CD14-positive monocyte (primary cell): ENCODE data around the gene SERPINF2. TPM values are rescaled to one million over a fixed set of nuclear protein-coding genes. Genes with fewer than 3 reads are reported as not detected.
"Not testable (repeated sequence)": the region's sequence is repeated elsewhere in the genome, so short reads cannot be mapped to it uniquely, and the experiment has no call there.

Experiments
- DNase-seq, 3 donors: peaks; one replicate each; pipeline ENCODE4 v3.0.0-alpha.2; 2011 to 2022
- H2AFZ ChIP-seq: 2 replicates; pipeline ENCODE4 v1.6.0; 2012; ENCODE audit warnings: mild to moderate bottlenecking, low read depth, low read length, inconsistent platforms; ENCODE audit not compliant: insufficient read depth, poor library complexity, severe bottlenecking
- H3K27ac ChIP-seq, 2 donors: 1 replicate in 1 of 2; 2 replicates in 1 of 2; pipeline ENCODE4 v1.5.1; 2012 to 2013; ENCODE audit warnings: low read length in 2 of 2, control low read depth in 1 of 2, inconsistent platforms in 1 of 2, low read depth in 1 of 2, mild to moderate bottlenecking in 1 of 2
- H3K27me3 ChIP-seq, 2 donors: one replicate each; pipeline versions ENCODE4 v1.6.0 to v1.6.1; 2011 to 2013; ENCODE audit warnings: low read length in 2 of 2; ENCODE audit not compliant: control insufficient read depth in 2 of 2, insufficient read depth in 2 of 2
- H3K36me3 ChIP-seq, 2 donors: replicated peaks in 1 of 2; 1 replicate in 1 of 2; 2 replicates in 1 of 2; pipeline versions ENCODE4 v1.5.1 to v1.6.1; 2012 to 2013; ENCODE audit warnings: low read length in 2 of 2, control low read depth in 1 of 2, inconsistent platforms in 1 of 2, mild to moderate bottlenecking in 1 of 2; ENCODE audit not compliant: insufficient read depth in 2 of 2, control insufficient read depth in 1 of 2
- H3K4me1 ChIP-seq, 2 donors: 1 replicate in 1 of 2; 2 replicates in 1 of 2; pipeline versions ENCODE4 v1.5.1 to v1.6.1; 2012 to 2013; ENCODE audit warnings: low read length in 2 of 2, control low read depth in 1 of 2, inconsistent platforms in 1 of 2, mild to moderate bottlenecking in 1 of 2, moderate library complexity in 1 of 2; ENCODE audit not compliant: insufficient read depth in 2 of 2, control insufficient read depth in 1 of 2
- H3K4me2 ChIP-seq: replicated peaks from 2 replicates; pipeline ENCODE3; 2012; ENCODE audit warnings: low read length, moderate library complexity, mild to moderate bottlenecking; ENCODE audit not compliant: poor library complexity, severe bottlenecking; ENCODE audit errors: extremely low read depth
- H3K4me3 ChIP-seq, 3 experiments: fragments of 200-600 bp in 1 of 3; sonication (generic) in 1 of 3; replicated peaks in 1 of 3; 1 replicate in 2 of 3; 2 replicates in 1 of 3; pipeline ENCODE4 v1.5.1; 2011 to 2013; ENCODE audit warnings: low read length in 3 of 3, mild to moderate bottlenecking in 3 of 3, control low read depth in 2 of 3, low read depth in 2 of 3, inconsistent platforms in 1 of 3, moderate library complexity in 1 of 3
- H3K79me2 ChIP-seq: 2 replicates; pipeline ENCODE4 v1.6.0; 2012; ENCODE audit warnings: mild to moderate bottlenecking, control low read depth, inconsistent platforms, low read length, moderate library complexity; ENCODE audit not compliant: insufficient read depth
- H3K9ac ChIP-seq: 2 replicates; pipeline ENCODE4 v1.6.0; 2017; ENCODE audit warnings: low read length, mild to moderate bottlenecking; ENCODE audit not compliant: insufficient read depth, poor library complexity, severe bottlenecking
- H3K9me3 ChIP-seq, 2 donors: replicated peaks in 1 of 2; 1 replicate in 1 of 2; 2 replicates in 1 of 2; pipeline versions ENCODE4 v1.5.1 to v1.6.1; 2012 to 2013; ENCODE audit warnings: low read length in 2 of 2, control low read depth in 1 of 2; ENCODE audit not compliant: control insufficient read depth in 1 of 2, insufficient read depth in 1 of 2
- H4K20me1 ChIP-seq: 2 replicates; pipeline ENCODE4 v1.6.0; 2012; ENCODE audit warnings: mild to moderate bottlenecking, low read length, control low read depth, moderate library complexity; ENCODE audit not compliant: insufficient read depth
- H3K27ac Mint-ChIP-seq, 7 donors: one replicate each; pipeline ENCODE4 v1.8.0; 2020; ENCODE audit warnings: mild to moderate bottlenecking in 7 of 7, mixed read lengths in 7 of 7, moderate library complexity in 6 of 7, inconsistent platforms in 2 of 7
- H3K27me3 Mint-ChIP-seq, 3 donors: one replicate each; pipeline ENCODE4 v1.8.0; 2021 to 2022; ENCODE audit warnings: low read depth in 3 of 3, mild to moderate bottlenecking in 3 of 3, mixed read lengths in 3 of 3, moderate library complexity in 3 of 3, inconsistent platforms in 1 of 3
- H3K36me3 Mint-ChIP-seq, 2 donors: one replicate each; pipeline ENCODE4 v1.8.0; 2020; ENCODE audit warnings: mixed read lengths in 2 of 2, inconsistent platforms in 1 of 2, mild to moderate bottlenecking in 1 of 2
- H3K4me1 Mint-ChIP-seq: one replicate; pipeline ENCODE4 v1.8.0; 2020; ENCODE audit warnings: mild to moderate bottlenecking, mixed read lengths
- H3K4me3 Mint-ChIP-seq, 2 donors: one replicate each; pipeline ENCODE4 v1.8.0; 2020; ENCODE audit warnings: mild to moderate bottlenecking in 2 of 2, mixed read lengths in 2 of 2, moderate library complexity in 1 of 2
- H3K9me3 Mint-ChIP-seq, 7 donors: one replicate each; pipeline ENCODE4 v1.8.0; 2020 to 2022; ENCODE audit warnings: mixed read lengths in 7 of 7, mild to moderate bottlenecking in 6 of 7, moderate library complexity in 6 of 7, inconsistent platforms in 2 of 7
- CTCF ChIP-seq: fragments of 200-600 bp; IDR thresholded peaks from one replicate; pipeline ENCODE4 v1.8.0; 2022; ENCODE audit warnings: antibody characterized with exemption, mild to moderate bottlenecking
- WGBS: methylation state at CpG from one replicate; pipeline ENCODE4 v1.1.5; 2013; ENCODE audit warnings: missing lambda C conversion rate; ENCODE audit not compliant: insufficient coverage; 5-methylcytosine and 5-hydroxymethylcytosine counted together
- intact Hi-C, 2 donors: fragments of 100-400 bp; cut with micrococcal nuclease; formaldehyde crosslinking; loops; one replicate each; pipeline versions ENCODE4 v1.15.0 to v1.15.1; 2023
- polyA plus RNA-seq, 3 donors: library from polyadenylated mRNA; depleted of rRNA in 1 of 3; unstranded in 2 of 3; stranded (reverse) in 1 of 3; fragments of 300-500 nt in 2 of 3; fragments of >200 nt in 1 of 3; fragmentation: Illumina TruSeq in 2 of 3; gene quantifications; 1 replicate in 2 of 3; 2 replicates in 1 of 3; pipeline ENCODE4 v1.2.3, GENCODE V29; 2012 to 2021

The SERPINF2 gene
- polyA plus RNA-seq, 3 donors = 0.75 to 1.5 (median 0.79) TPM

- Histone ChIP-seq H3K4me2 (no peak overlapping the region), H3K4me3 (no peak overlapping the region), H2AFZ (no peak overlapping the region), H3K27me3 (peaks cover 0 to 36% of the 10 kb centered on the region in 2 donors), H3K79me2 (no peaks in the 10 kb centered on the region), H3K27ac (no peak overlapping the region), H3K36me3 (peaks cover 2 to 6% of the 10 kb centered on the region in 2 donors), H4K20me1 (peaks cover 20% of the 10 kb centered on the region), H3K9me3 (no peaks in the 10 kb centered on the region), H3K4me1 (peaks cover 17 to 21% of the 10 kb centered on the region in 2 donors), H3K9ac (no peak overlapping the region)
- intact Hi-C loops = loop anchor here in 1 of 2 donors (5.0 kb wide), 1 partner anchor 35 kb away; no protein-coding TSS in a partner anchor
- no peak for DNase-seq
- H3K4me3 Mint-ChIP-seq = no peak overlapping the region
- peaks cover 14% of the 10 kb centered on the region in 2 donors for H3K36me3 Mint-ChIP-seq
- TF ChIP-seq CTCF = no peak
- 95% methylated on average over 4 of the region's 5 CpGs for WGBS
- peaks cover 16% of the 10 kb centered on the region for H3K4me1 Mint-ChIP-seq
- no peak overlapping the region for H3K27ac Mint-ChIP-seq
- peaks cover 29 to 65% (median 42%) of the 10 kb centered on the region in 3 donors for H3K27me3 Mint-ChIP-seq
- peaks cover 0 to 5% (median 0%) of the 10 kb centered on the region in 7 donors for H3K9me3 Mint-ChIP-seq
These were observed 35.6 kb upstream of the SERPINF2 start for GRCh38 chr17:1707107-1707506.

- Histone ChIP-seq H4K20me1 (peaks cover 38% of the 10 kb centered on the region), H3K36me3 (peaks cover 19 to 24% of the 10 kb centered on the region in 2 donors), H3K79me2 (peaks cover 13% of the 10 kb centered on the region), H3K4me1 (peaks cover 18 to 25% of the 10 kb centered on the region in 2 donors), H3K27me3 (peaks cover 0 to 36% of the 10 kb centered on the region in 2 donors)
- not testable (repeated sequence) for H3K4me2 ChIP-seq, H3K27ac ChIP-seq, H3K9ac ChIP-seq, H3K4me3 ChIP-seq, H2AFZ ChIP-seq, H3K9me3 Mint-ChIP-seq, H3K9me3 ChIP-seq
- intact Hi-C loops = loop anchor here in 1 of 2 donors (5.0 kb wide), 1 partner anchor 37 kb away; no protein-coding TSS in a partner anchor
- peaks cover 25% of the 10 kb centered on the region for H3K4me1 Mint-ChIP-seq
- H3K27me3 Mint-ChIP-seq = peaks cover 34 to 70% (median 42%) of the 10 kb centered on the region in 3 donors
- H3K27ac Mint-ChIP-seq = peak overlapping the region in 1 of 7 donors; percentile 12
- peak in 1 of 3 donors; percentile 5 for DNase-seq
- peaks cover 32% of the 10 kb centered on the region in 2 donors for H3K36me3 Mint-ChIP-seq
- WGBS = 97% methylated on average over 6 of the region's 10 CpGs
- peak overlapping the region in 1 of 2 donors; percentile 75 for H3K4me3 Mint-ChIP-seq
These were observed 33.8 kb upstream of the SERPINF2 start for GRCh38 chr17:1708791-1709346.
